Measurements from ENCODE around the gene SGK2. TPM values are rescaled to one million over a fixed set of nuclear protein-coding genes. Genes with fewer than 3 reads are reported as not detected.

Gene SGK2
- total and polyA plus RNA-seq, 2 experiments from 2014 or later, result not detected

- Histone ChIP-seq H3F3A (ENCODE audit: insufficient read depth) (no peaks in the 10 kb centered on the region), H3K27ac (no peak overlapping the region), H3K79me2 (ENCODE audit: insufficient read depth) (no peaks in the 10 kb centered on the region), H3K9me3 (ENCODE audit: low read depth) (no peaks in the 10 kb centered on the region), H3K4me1 (ENCODE audit: insufficient read depth) (no peaks in the 10 kb centered on the region), H3K4me2 (ENCODE audit: unreplicated experiment) (no peak overlapping the region), H3K27me3 (replicated peaks; ENCODE audit: insufficient read depth) (no peaks in the 10 kb centered on the region), H2AFZ (no peak overlapping the region), H3K36me3 (ENCODE audit: low read depth) (no peaks in the 10 kb centered on the region), H4K20me1 (ENCODE audit: insufficient read depth) (no peaks in the 10 kb centered on the region), H3K9me2 (ENCODE audit: insufficient read depth) (no peaks in the 10 kb centered on the region), H3K9ac (no peak overlapping the region), H3K4me3 (no peak overlapping the region)
- 61 to 64% methylated on average over 8 of the region's 8 CpGs for WGBS, 2 experiments (ENCODE audit: low coverage in 1 of 2, low lambda C conversion rate in 2 of 2, missing lambda C conversion rate in 2 of 2)
- in situ Hi-C loops (cut with MboI), result no loop called here
- TF ChIP-seq EZH2 (IDR thresholded peaks at IDR 0.05; ENCODE audit: insufficient read depth, poor library complexity, severe bottlenecking) (no peak), EZH2phosphoT487 (IDR thresholded peaks at IDR 0.05; ENCODE audit: insufficient read depth, low read depth) (no peak)
- DNase-seq, result no peak
Measured at GRCh38 chr20:43559147-43559987, 540 bp downstream of the SGK2 start.

- in situ Hi-C loops (cut with MboI), result no loop called here
Measured at GRCh38 chr20:43560974-43561373, 2.1 kb downstream of the SGK2 start.

GRCh38 chr20:43563429-43563828, 4.6 kb downstream of the SGK2 start:
- H2AFZ ChIP-seq, result no peak overlapping the region
- no peaks in the 10 kb centered on the region for H3K79me2 ChIP-seq (ENCODE audit: insufficient read depth)
- no peaks in the 10 kb centered on the region for H3F3A ChIP-seq (ENCODE audit: insufficient read depth)
- H3K9me3 ChIP-seq (ENCODE audit: low read depth), result no peaks in the 10 kb centered on the region
- no peaks in the 10 kb centered on the region for H3K4me1 ChIP-seq (ENCODE audit: insufficient read depth)
- DNase-seq, result no peak
- in situ Hi-C loops (cut with MboI), result no loop called here
- no peak overlapping the region for H3K4me2 ChIP-seq (ENCODE audit: unreplicated experiment)
- H3K9ac ChIP-seq, result no peak overlapping the region
- TF ChIP-seq EZH2 (IDR thresholded peaks at IDR 0.05; ENCODE audit: insufficient read depth, poor library complexity, severe bottlenecking) (no peak), EZH2phosphoT487 (IDR thresholded peaks at IDR 0.05; ENCODE audit: insufficient read depth, low read depth) (no peak)
- no peaks in the 10 kb centered on the region for H3K9me2 ChIP-seq (ENCODE audit: insufficient read depth)
- H3K36me3 ChIP-seq (ENCODE audit: low read depth), result no peaks in the 10 kb centered on the region
- WGBS, 2 experiments (ENCODE audit: low coverage in 1 of 2, low lambda C conversion rate in 2 of 2, missing lambda C conversion rate in 2 of 2), result 22 to 32% methylated on average over 3 of the region's 3 CpGs
- H4K20me1 ChIP-seq (ENCODE audit: insufficient read depth), result no peaks in the 10 kb centered on the region
- H3K4me3 ChIP-seq, result no peak overlapping the region
- H3K27me3 ChIP-seq (replicated peaks; ENCODE audit: insufficient read depth), result no peaks in the 10 kb centered on the region
- H3K27ac ChIP-seq, result no peak overlapping the region

More at GRCh38 chr20:43560974-43561373, 2.1 kb downstream of the SGK2 start:
- H3K27ac ChIP-seq, result no peak overlapping the region
- no peak overlapping the region for H2AFZ ChIP-seq
- H3K27me3 ChIP-seq (replicated peaks; ENCODE audit: insufficient read depth), result no peaks in the 10 kb centered on the region
- H3K4me2 ChIP-seq (ENCODE audit: unreplicated experiment), result no peak overlapping the region
- WGBS, 2 experiments (ENCODE audit: low coverage in 1 of 2, low lambda C conversion rate in 2 of 2, missing lambda C conversion rate in 2 of 2), result 80 to 88% methylated on average over 3 of the region's 3 CpGs
- H3K79me2 ChIP-seq (ENCODE audit: insufficient read depth), result no peaks in the 10 kb centered on the region
- H4K20me1 ChIP-seq (ENCODE audit: insufficient read depth), result no peaks in the 10 kb centered on the region
- H3K9ac ChIP-seq, result no peak overlapping the region
- H3F3A ChIP-seq (ENCODE audit: insufficient read depth), result no peaks in the 10 kb centered on the region
- DNase-seq, result no peak
- H3K9me3 ChIP-seq (ENCODE audit: low read depth), result no peaks in the 10 kb centered on the region
- no peaks in the 10 kb centered on the region for H3K4me1 ChIP-seq (ENCODE audit: insufficient read depth)
- H3K36me3 ChIP-seq (ENCODE audit: low read depth), result no peaks in the 10 kb centered on the region
- no peak overlapping the region for H3K4me3 ChIP-seq
- no peaks in the 10 kb centered on the region for H3K9me2 ChIP-seq (ENCODE audit: insufficient read depth)
- TF ChIP-seq EZH2 (IDR thresholded peaks at IDR 0.05; ENCODE audit: insufficient read depth, poor library complexity, severe bottlenecking), result no peak
- no peak for TF ChIP-seq EZH2phosphoT487 (IDR thresholded peaks at IDR 0.05; ENCODE audit: insufficient read depth, low read depth)

GRCh38 chr20:43563991-43564390, 5.2 kb downstream of the SGK2 start:
- TF ChIP-seq EZH2phosphoT487 (IDR thresholded peaks at IDR 0.05; ENCODE audit: insufficient read depth, low read depth), result no peak
- no peak for TF ChIP-seq EZH2 (IDR thresholded peaks at IDR 0.05; ENCODE audit: insufficient read depth, poor library complexity, severe bottlenecking)
- Histone ChIP-seq H3K27me3 (replicated peaks; ENCODE audit: insufficient read depth) (no peaks in the 10 kb centered on the region), H3K36me3 (ENCODE audit: low read depth) (no peaks in the 10 kb centered on the region), H3K9me2 (ENCODE audit: insufficient read depth) (no peaks in the 10 kb centered on the region), H3F3A (ENCODE audit: insufficient read depth) (no peaks in the 10 kb centered on the region), H3K4me3 (no peak overlapping the region), H3K27ac (no peak overlapping the region), H3K79me2 (ENCODE audit: insufficient read depth) (no peaks in the 10 kb centered on the region), H3K4me2 (ENCODE audit: unreplicated experiment) (no peak overlapping the region), H2AFZ (no peak overlapping the region), H3K9me3 (ENCODE audit: low read depth) (no peaks in the 10 kb centered on the region), H4K20me1 (ENCODE audit: insufficient read depth) (no peaks in the 10 kb centered on the region), H3K4me1 (ENCODE audit: insufficient read depth) (no peaks in the 10 kb centered on the region), H3K9ac (no peak overlapping the region)
- DNase-seq, result no peak
- 78 to 89% methylated on average over 7 of the region's 7 CpGs for WGBS, 2 experiments (ENCODE audit: low coverage in 1 of 2, low lambda C conversion rate in 2 of 2, missing lambda C conversion rate in 2 of 2)
- in situ Hi-C loops (cut with MboI), result no loop called here

Data from GM23248 (cell line).